Measurements from ENCODE around the gene MGLL. TPM values are rescaled to one million over a fixed set of nuclear protein-coding genes. Genes with fewer than 3 reads are reported as not detected.

The MGLL gene
- total and polyA plus RNA-seq, 9 of the 15 experiments (the other 6 are each of a cell fraction or from before 2014, with no cell fraction given) = 0.12 to 0.32 (median 0.18) TPM; not detected in 6

DNA sequence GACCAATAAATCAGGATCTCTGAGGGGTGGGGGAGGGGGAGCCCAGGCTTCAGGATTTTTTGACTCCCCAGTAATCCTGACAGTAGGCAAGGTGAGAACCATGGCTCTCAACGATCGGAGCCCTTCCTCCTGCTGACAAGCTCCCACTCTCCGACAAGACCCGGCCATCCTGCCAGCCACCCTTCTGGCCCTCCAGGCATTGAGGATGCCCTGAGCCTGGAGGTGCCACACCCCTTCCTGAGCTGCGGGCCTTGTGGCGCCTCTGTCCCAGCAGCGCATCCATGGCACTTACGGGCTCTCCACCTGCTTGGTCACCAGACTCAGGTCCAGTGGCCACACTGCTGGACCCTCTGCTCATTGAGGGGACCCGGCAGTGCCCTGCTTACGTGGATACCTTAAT, 46.0 kb downstream of the MGLL start (continued):
- TF ChIP-seq RHOXF2B (CRISPR knock-in tag; conservative IDR thresholded peaks at IDR 0.05) = no peak
- TF ChIP-seq, protein P1, sequence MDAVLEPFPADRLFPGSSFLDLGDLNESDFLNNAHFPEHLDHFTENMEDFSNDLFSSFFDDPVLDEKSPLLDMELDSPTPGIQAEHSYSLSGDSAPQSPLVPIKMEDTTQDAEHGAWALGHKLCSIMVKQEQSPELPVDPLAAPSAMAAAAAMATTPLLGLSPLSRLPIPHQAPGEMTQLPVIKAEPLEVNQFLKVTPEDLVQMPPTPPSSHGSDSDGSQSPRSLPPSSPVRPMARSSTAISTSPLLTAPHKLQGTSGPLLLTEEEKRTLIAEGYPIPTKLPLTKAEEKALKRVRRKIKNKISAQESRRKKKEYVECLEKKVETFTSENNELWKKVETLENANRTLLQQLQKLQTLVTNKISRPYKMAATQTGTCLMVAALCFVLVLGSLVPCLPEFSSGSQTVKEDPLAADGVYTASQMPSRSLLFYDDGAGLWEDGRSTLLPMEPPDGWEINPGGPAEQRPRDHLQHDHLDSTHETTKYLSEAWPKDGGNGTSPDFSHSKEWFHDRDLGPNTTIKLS (IDR thresholded peaks at IDR 0.05; ENCODE audit: borderline replicate concordance, low read depth) = no peak
- no peak for TF ChIP-seq ZNF140 (CRISPR knock-in tag; IDR thresholded peaks at IDR 0.05)
- no peak for TF ChIP-seq ZNF347 (CRISPR knock-in tag; IDR thresholded peaks at IDR 0.05; ENCODE audit: low read depth)
- no peak for TF ChIP-seq C11orf30 (IDR thresholded peaks at IDR 0.05; ENCODE audit: low read depth)
- TF ChIP-seq DIDO1 (tag; IDR thresholded peaks at IDR 0.05; ENCODE audit: low read depth) = no peak
- TF ChIP-seq NUFIP1 (IDR thresholded peaks at IDR 0.05; ENCODE audit: partially characterized antibody) = no peak
- TF ChIP-seq CXXC5 (CRISPR knock-in tag; IDR thresholded peaks at IDR 0.05) = no peak

DNA sequence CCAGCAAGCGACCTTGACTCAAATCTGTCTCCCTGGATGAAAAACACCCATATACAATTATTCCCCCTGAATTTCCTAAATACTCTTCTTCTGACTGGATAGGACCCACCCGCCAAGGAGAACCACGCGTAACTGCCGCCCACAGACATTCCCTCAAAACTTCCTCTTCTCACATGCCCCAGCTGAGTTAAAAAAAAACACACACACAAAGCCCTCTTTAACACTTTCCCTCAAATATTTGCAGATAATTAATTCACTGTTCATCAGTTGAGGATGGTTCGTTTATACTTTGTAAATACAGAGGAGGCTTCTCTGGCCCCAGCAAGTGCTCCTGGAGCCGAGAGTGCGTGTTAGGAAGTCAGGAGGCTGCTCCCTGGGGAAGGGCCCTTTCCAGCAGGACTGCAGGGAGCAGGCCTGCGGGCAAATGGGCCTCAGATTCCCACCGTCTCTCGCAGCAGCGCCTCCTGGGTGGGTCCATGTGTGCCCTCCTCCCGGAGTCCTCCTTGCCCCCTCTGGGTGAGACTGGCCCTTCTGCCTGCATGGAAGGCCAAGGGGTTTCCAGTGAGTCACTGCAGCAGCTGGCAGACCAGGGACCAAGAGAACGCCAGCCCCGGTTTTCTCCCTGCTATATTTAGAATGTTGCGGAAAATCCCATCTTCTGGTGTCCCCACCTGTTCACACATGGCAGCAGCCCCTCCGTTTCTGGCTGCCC, 46.8 kb downstream of the MGLL start:
- no peak overlapping the region for H2AFZ ChIP-seq (ENCODE audit: low read depth, low read length)
- H3K9me1 ChIP-seq (ENCODE audit: control insufficient read depth, insufficient read depth, low read length) = no peaks in the 10 kb centered on the region
- ChIA-PET CTCF (ENCODE audit: low intra/inter-chr PET ratio) (no interaction called here), POLR2A (no interaction called here)
- no peaks in the 10 kb centered on the region for H4K20me1 ChIP-seq (replicated peaks; ENCODE audit: control insufficient read depth, insufficient read depth, low read length)
- DNase-seq (ENCODE audit: extremely low read depth in 1 of 4, low spot score in 3 of 4) = no peak
- no peak overlapping the region for H3K9ac ChIP-seq (ENCODE audit: insufficient read depth in 1 of 2, low read depth in 2 of 2, low read length in 2 of 2)
- no peak overlapping the region for H3K27ac ChIP-seq (ENCODE audit: extremely low read depth, low read depth, low read length)
- ATAC-seq = no peak
- no TSS peak for BruUV-seq (replicated peaks)
- H3K9me3 ChIP-seq (replicated peaks; ENCODE audit: control insufficient read depth, insufficient read depth, low read depth, low read length) = no peaks in the 10 kb centered on the region
- H3K36me3 ChIP-seq (ENCODE audit: control insufficient read depth, insufficient read depth, low read length) = no peaks in the 10 kb centered on the region
- in situ Hi-C loops (cut with MboI) (no loop called here), intact Hi-C loops (cut with micrococcal nuclease) (no loop called here)
- FAIRE-seq = no peak
- TF ChIP-seq ZNF24 (IDR thresholded peaks at IDR 0.05) = no peak
- no peak for TF ChIP-seq MTA2 (IDR thresholded peaks at IDR 0.05; ENCODE audit: low read depth)
- TF ChIP-seq ZNF224 (CRISPR knock-in tag; IDR thresholded peaks at IDR 0.05) = no peak
- TF ChIP-seq HMG20B (CRISPR knock-in tag; IDR thresholded peaks at IDR 0.05) = no peak
- no peak for TF ChIP-seq HNRNPL (IDR thresholded peaks at IDR 0.05; ENCODE audit: low read depth, low read length)
- TF ChIP-seq FOSL1 (tag; conservative IDR thresholded peaks at IDR 0.05) = no peak
- H3K4me2 ChIP-seq (ENCODE audit: insufficient read depth, low read length) = no peak overlapping the region
- no peak overlapping the region for H3K4me3 ChIP-seq
- WGBS (ENCODE audit: insufficient coverage, low coverage, missing lambda C conversion rate) = 8% methylated on average over 15 of the region's 17 CpGs
- H3K79me2 ChIP-seq (ENCODE audit: control insufficient read depth, insufficient read depth, low read length) = no peaks in the 10 kb centered on the region
- H3K4me1 ChIP-seq (replicated peaks in 1 of 2; ENCODE audit: control insufficient read depth in 2 of 2, insufficient read depth in 2 of 2, low read length in 2 of 2) = no peaks in the 10 kb centered on the region
- H3K27me3 ChIP-seq (ENCODE audit: control insufficient read depth in 2 of 2, insufficient read depth in 2 of 2, low read length in 2 of 2) = peaks cover 0 to 36% of the 10 kb centered on the region in 2 experiments; a peak in 3 of 5 replicates
